Spinal cord (tissue), 10 donors: Measurements from ENCODE around the gene NFKBIB. TPM values are rescaled to one million over a fixed set of nuclear protein-coding genes. Genes with fewer than 3 reads are reported as not detected.

Source experiments
- DNase-seq, 6 donors: peaks; one replicate each; pipeline versions ENCODE4 v3.0.0 to v3.0.0-alpha.2; 2013 to 2015; ENCODE audit warnings: low spot score in 6 of 6, low read depth in 4 of 6
- H3K27ac ChIP-seq: one replicate; pipeline ENCODE4 v1.5.1; 2013; ENCODE audit warnings: low read depth, low read length, control low read depth
- H3K27me3 ChIP-seq: one replicate; pipeline ENCODE4 v1.6.1; 2013; ENCODE audit warnings: low read length; ENCODE audit not compliant: control insufficient read depth, insufficient read depth
- H3K36me3 ChIP-seq: one replicate; pipeline ENCODE4 v1.6.1; 2013; ENCODE audit warnings: low read length; ENCODE audit not compliant: control insufficient read depth, insufficient read depth
- H3K4me1 ChIP-seq: one replicate; pipeline ENCODE4 v1.6.1; 2013; ENCODE audit warnings: low read length; ENCODE audit not compliant: control insufficient read depth, insufficient read depth
- H3K4me3 ChIP-seq: one replicate; pipeline ENCODE4 v1.5.1; 2013; ENCODE audit warnings: low read depth, low read length, control low read depth
- H3K9me3 ChIP-seq: one replicate; pipeline ENCODE4 v1.6.1; 2013; ENCODE audit warnings: low read length; ENCODE audit not compliant: control insufficient read depth, insufficient read depth
- whole genome bisulfite sequencing: methylation state at CpG from one replicate; pipeline ENCODE4 v1.1.5; 2013; ENCODE audit warnings: missing lambda C conversion rate; ENCODE audit not compliant: insufficient coverage; 5-methylcytosine and 5-hydroxymethylcytosine counted together
- polyA plus RNA-seq, 2 donors: library from polyadenylated mRNA; unstranded; fragments of 120-200 nt; gene quantifications; one replicate each; pipeline ENCODE4 v1.2.1, GENCODE V29; 2013; ENCODE audit not compliant: insufficient read length in 2 of 2
- total RNA-seq, 2 donors: library from RNA; depleted of rRNA in 1 of 2; stranded (reverse); fragments of 120-200 nt in 1 of 2; fragments of >200 nt in 1 of 2; gene quantifications; one replicate each; pipeline versions ENCODE4 v1.2.3 to v1.2.4, GENCODE V29; 2013 to 2014
- donor health status: healthy.

NFKBIB gene
- total and polyA plus RNA-seq, 4 donors = 5.6 to 14.8 (median 12.7) TPM

- Histone ChIP-seq H3K27me3 (no peaks in the 10 kb centered on the region), H3K9me3 (no peaks in the 10 kb centered on the region), H3K27ac (no peak overlapping the region), H3K36me3 (peaks cover 15% of the 10 kb centered on the region), H3K4me1 (peaks cover 29% of the 10 kb centered on the region), H3K4me3 (no peak overlapping the region)
- WGBS = 63% methylated on average over 1 of the region's 3 CpGs
- DNase-seq = no peak
These were observed 998 bp downstream of the NFKBIB start for GRCh38 chr19:38900743-38901190.

- no peak overlapping the region for H3K4me3 ChIP-seq
- no peaks in the 10 kb centered on the region for H3K9me3 ChIP-seq
- no peaks in the 10 kb centered on the region for H3K27me3 ChIP-seq
- no peak overlapping the region for H3K27ac ChIP-seq
- 100% methylated on average over 1 of the region's 1 CpG for WGBS
- peaks cover 19% of the 10 kb centered on the region for H3K36me3 ChIP-seq
- peaks cover 24% of the 10 kb centered on the region for H3K4me1 ChIP-seq
- DNase-seq = no peak
These were observed 1.9 kb downstream of the NFKBIB start for GRCh38 chr19:38901683-38902082.

- Histone ChIP-seq H3K4me3 (no peak overlapping the region), H3K27ac (no peak overlapping the region), H3K9me3 (no peaks in the 10 kb centered on the region), H3K4me1 (no peaks in the 10 kb centered on the region), H3K36me3 (peaks cover 38% of the 10 kb centered on the region), H3K27me3 (no peaks in the 10 kb centered on the region)
- WGBS = 92% methylated on average over 34 of the region's 35 CpGs
- DNase-seq = no peak
These were observed 5.1 kb downstream of the NFKBIB start for GRCh38 chr19:38904581-38905539.

- Histone ChIP-seq H3K27ac (no peak overlapping the region), H3K9me3 (no peaks in the 10 kb centered on the region), H3K27me3 (no peaks in the 10 kb centered on the region), H3K36me3 (peaks cover 42% of the 10 kb centered on the region), H3K4me1 (no peaks in the 10 kb centered on the region), H3K4me3 (no peak overlapping the region)
- no peak for DNase-seq
- 100% methylated on average over 2 of the region's 4 CpGs for WGBS
These were observed 5.9 kb downstream of the NFKBIB start for GRCh38 chr19:38905620-38906019.

GRCh38 chr19:38907227-38907626 lies 7.5 kb downstream of the NFKBIB start:
- 94% methylated on average over 29 of the region's 29 CpGs for WGBS
- DNase-seq = no peak
- no peaks in the 10 kb centered on the region for H3K9me3 ChIP-seq
- peaks cover 44% of the 10 kb centered on the region for H3K36me3 ChIP-seq
- no peak overlapping the region for H3K27ac ChIP-seq
- no peak overlapping the region for H3K4me3 ChIP-seq
- peaks cover 7% of the 10 kb centered on the region for H3K4me1 ChIP-seq
- peaks cover 2% of the 10 kb centered on the region for H3K27me3 ChIP-seq

GRCh38 chr19:38907670-38908069 lies 7.9 kb downstream of the NFKBIB start:
- peaks cover 11% of the 10 kb centered on the region for H3K4me1 ChIP-seq
- H3K4me3 ChIP-seq = no peak overlapping the region
- no peak for DNase-seq
- H3K27me3 ChIP-seq = peaks cover 2% of the 10 kb centered on the region
- 94% methylated on average over 12 of the region's 12 CpGs for whole genome bisulfite sequencing
- no peak overlapping the region for H3K27ac ChIP-seq
- no peaks in the 10 kb centered on the region for H3K9me3 ChIP-seq
- peaks cover 44% of the 10 kb centered on the region for H3K36me3 ChIP-seq

- Histone ChIP-seq H3K4me3 (no peak overlapping the region), H3K9me3 (no peaks in the 10 kb centered on the region), H3K27me3 (peaks cover 2% of the 10 kb centered on the region), H3K36me3 (peaks cover 42% of the 10 kb centered on the region), H3K4me1 (peaks cover 11% of the 10 kb centered on the region), H3K27ac (no peak overlapping the region)
- DNase-seq = no peak
- 84% methylated on average over 5 of the region's 10 CpGs for WGBS
These were observed 9.1 kb downstream of the NFKBIB start for GRCh38 chr19:38908911-38909310.

- peaks cover 11% of the 10 kb centered on the region for H3K4me1 ChIP-seq
- no peak overlapping the region for H3K27ac ChIP-seq
- DNase-seq = no peak
- H3K9me3 ChIP-seq = no peaks in the 10 kb centered on the region
- H3K27me3 ChIP-seq = peaks cover 2% of the 10 kb centered on the region
- 94% methylated on average over 8 of the region's 12 CpGs for WGBS
- peaks cover 44% of the 10 kb centered on the region for H3K36me3 ChIP-seq
- no peak overlapping the region for H3K4me3 ChIP-seq
These were observed 10.7 kb downstream of the NFKBIB start for GRCh38 chr19:38910488-38910887.

GRCh38 chr19:38911388-38912001 lies 11.7 kb downstream of the NFKBIB start:
- DNase-seq = no peak
- peaks cover 11% of the 10 kb centered on the region for H3K4me1 ChIP-seq
- WGBS = 42% methylated on average over 13 of the region's 16 CpGs
- H3K27ac ChIP-seq = no peak overlapping the region
- no peaks in the 10 kb centered on the region for H3K9me3 ChIP-seq
- peaks cover 45% of the 10 kb centered on the region for H3K36me3 ChIP-seq
- peaks cover 2% of the 10 kb centered on the region for H3K27me3 ChIP-seq
- H3K4me3 ChIP-seq = no peak overlapping the region
